ENCODE measurements around the gene COPS7B. TPM values are rescaled to one million over a fixed set of nuclear protein-coding genes. Genes with fewer than 3 reads are reported as not detected.
"Not testable (repeated sequence)": the region's sequence is repeated elsewhere in the genome, so short reads cannot be mapped to it uniquely, and the experiment has no call there.

COPS7B gene
- total and polyA plus RNA-seq, 10 of the 15 experiments (the other 5 are each of a cell fraction or from before 2014, with no cell fraction given) = 6.3 to 58.8 (median 40.4) TPM

GRCh38 chr2:231745303-231746038 lies 40.8 kb upstream of the COPS7B start:
- H2AFZ ChIP-seq (ENCODE audit: control insufficient read depth, low read depth, low read length) = no peak overlapping the region
- no peak overlapping the region for H3K4me2 ChIP-seq (ENCODE audit: control insufficient read depth, insufficient read depth)
- no peaks in the 10 kb centered on the region for H4K20me1 ChIP-seq (ENCODE audit: control insufficient read depth, insufficient read depth)
- RAD21 ChIA-PET (ENCODE audit: unreplicated experiment) = interaction anchor here (0.6 kb wide), 1 partner anchor 24 kb away, joined by 3 read pairs; no protein-coding TSS in a partner anchor
- intact Hi-C loops (cut with micrococcal nuclease; ENCODE audit: unreplicated experiment) = no loop called here
- CTCF ChIA-PET = interaction anchor here (0.9 to 1.4 kb wide), 3 partner anchors 30 to 152 kb away, joined by 3 to 4 read pairs (median 3); no protein-coding TSS in a partner anchor
- FAIRE-seq (no peak), DNase-seq (ENCODE audit: low read depth, low spot score) (no peak), ATAC-seq (no peak)
- no peaks in the 10 kb centered on the region for H3K79me2 ChIP-seq (ENCODE audit: control insufficient read depth, insufficient read depth, low read length)
- 88% methylated on average over 6 of the region's 6 CpGs for WGBS (ENCODE audit: insufficient coverage, insufficient replicate concordance, low lambda C conversion rate, missing lambda C conversion rate)
- H3K4me3 ChIP-seq = no peak overlapping the region
- in situ Hi-C loops (cut with MboI) = no loop called here
- TF ChIP-seq CREM (IDR thresholded peaks at IDR 0.05; ENCODE audit: low read depth) = no peak
- no peak for TF ChIP-seq NFIC (IDR thresholded peaks at IDR 0.05; ENCODE audit: low read depth, low read length)
- TF ChIP-seq ZSCAN29 (IDR thresholded peaks at IDR 0.05) = no peak
- no peak for TF ChIP-seq KDM1A (IDR thresholded peaks at IDR 0.05; ENCODE audit: borderline replicate concordance)
- TF ChIP-seq SMARCA5 (IDR thresholded peaks at IDR 0.05) = no peak
- TF ChIP-seq ATF7 (IDR thresholded peaks at IDR 0.05; ENCODE audit: low read depth) = no peak
- TF ChIP-seq BMI1 (IDR thresholded peaks at IDR 0.05; ENCODE audit: borderline replicate concordance) = no peak
- no peaks in the 10 kb centered on the region for H3K9me3 ChIP-seq (replicated peaks; ENCODE audit: control insufficient read depth, insufficient read depth, low read length)
- no TSS peak for BruUV-seq (replicated peaks)
- SMC1A ChIA-PET (ENCODE audit: uncharacterized antibody, unreplicated experiment) = interaction anchor here (0.6 kb wide), 2 partner anchors 28 to 88 kb away, joined by 3 read pairs; no protein-coding TSS in a partner anchor
- POLR2A ChIA-PET = no interaction called here
- H3K36me3 ChIP-seq (ENCODE audit: control insufficient read depth in 2 of 2, insufficient read depth in 2 of 2, low read length in 1 of 2) = no peaks in the 10 kb centered on the region
- no peak overlapping the region for H3K9ac ChIP-seq (ENCODE audit: control insufficient read depth, insufficient read depth, low read length)
- H3K27me3 ChIP-seq (replicated peaks in 1 of 2; ENCODE audit: control insufficient read depth in 2 of 2, insufficient read depth in 2 of 2, low read length in 1 of 2) = no peaks in the 10 kb centered on the region
- H3K27ac ChIP-seq (ENCODE audit: control insufficient read depth, insufficient read depth) = no peak overlapping the region
- H3K4me1 ChIP-seq (ENCODE audit: control insufficient read depth, insufficient read depth, low read length) = no peaks in the 10 kb centered on the region

- H2AFZ ChIP-seq (ENCODE audit: control insufficient read depth, low read depth, low read length); H3K27me3 ChIP-seq (replicated peaks in 1 of 2; ENCODE audit: control insufficient read depth in 2 of 2, insufficient read depth in 2 of 2, low read length in 1 of 2); DNase-seq (ENCODE audit: low read depth, low spot score); H3K9ac ChIP-seq (ENCODE audit: control insufficient read depth, insufficient read depth, low read length); H3K4me3 ChIP-seq; ATAC-seq; RAD21 ChIA-PET (ENCODE audit: unreplicated experiment); H3K36me3 ChIP-seq (ENCODE audit: control insufficient read depth in 2 of 2, insufficient read depth in 2 of 2, low read length in 1 of 2); H3K27ac ChIP-seq (ENCODE audit: control insufficient read depth, insufficient read depth); H3K9me3 ChIP-seq (replicated peaks; ENCODE audit: control insufficient read depth, insufficient read depth, low read length); intact Hi-C loops (cut with micrococcal nuclease; ENCODE audit: unreplicated experiment); in situ Hi-C loops (cut with MboI); H4K20me1 ChIP-seq (ENCODE audit: control insufficient read depth, insufficient read depth); H3K4me2 ChIP-seq (ENCODE audit: control insufficient read depth, insufficient read depth); H3K4me1 ChIP-seq (ENCODE audit: control insufficient read depth, insufficient read depth, low read length); H3K79me2 ChIP-seq (ENCODE audit: control insufficient read depth, insufficient read depth, low read length); BruUV-seq (replicated peaks); POLR2A ChIA-PET; FAIRE-seq: not testable (repeated sequence)
- ChIA-PET CTCF (interaction anchor here (0.5 kb wide), 1 partner anchor 716 kb away, joined by 3 read pairs; no protein-coding TSS in a partner anchor), SMC1A (ENCODE audit: uncharacterized antibody, unreplicated experiment) (interaction anchor here (0.7 kb wide), 1 partner anchor 13 kb away, joined by 3 read pairs; no protein-coding TSS in a partner anchor)
- WGBS (ENCODE audit: insufficient coverage, insufficient replicate concordance, low lambda C conversion rate, missing lambda C conversion rate) = 56% methylated on average over 6 of the region's 6 CpGs
Observed at GRCh38 chr2:231748153-231748896, 37.9 kb upstream of the COPS7B start.

- H3K27ac ChIP-seq (ENCODE audit: control insufficient read depth, insufficient read depth); intact Hi-C loops (cut with micrococcal nuclease; ENCODE audit: unreplicated experiment); H3K9me3 ChIP-seq (replicated peaks; ENCODE audit: control insufficient read depth, insufficient read depth, low read length); DNase-seq (ENCODE audit: low read depth, low spot score); H3K4me2 ChIP-seq (ENCODE audit: control insufficient read depth, insufficient read depth); FAIRE-seq; H3K4me3 ChIP-seq; H3K36me3 ChIP-seq (ENCODE audit: control insufficient read depth in 2 of 2, insufficient read depth in 2 of 2, low read length in 1 of 2); ATAC-seq; BruUV-seq (replicated peaks); H3K4me1 ChIP-seq (ENCODE audit: control insufficient read depth, insufficient read depth, low read length); H3K79me2 ChIP-seq (ENCODE audit: control insufficient read depth, insufficient read depth, low read length); RAD21 ChIA-PET (ENCODE audit: unreplicated experiment); H4K20me1 ChIP-seq (ENCODE audit: control insufficient read depth, insufficient read depth); H3K27me3 ChIP-seq (replicated peaks in 1 of 2; ENCODE audit: control insufficient read depth in 2 of 2, insufficient read depth in 2 of 2, low read length in 1 of 2); in situ Hi-C loops (cut with MboI); H2AFZ ChIP-seq (ENCODE audit: control insufficient read depth, low read depth, low read length); H3K9ac ChIP-seq (ENCODE audit: control insufficient read depth, insufficient read depth, low read length): not testable (repeated sequence)
- SMC1A ChIA-PET (ENCODE audit: uncharacterized antibody, unreplicated experiment) = interaction anchor here (0.7 kb wide), 1 partner anchor 14 kb away, joined by 3 read pairs; no protein-coding TSS in a partner anchor
- POLR2A ChIA-PET = interaction anchor here (0.7 kb wide), 2 partner anchors 33 to 1912 kb away, joined by 3 to 4 read pairs; no protein-coding TSS in a partner anchor
- WGBS (ENCODE audit: insufficient coverage, insufficient replicate concordance, low lambda C conversion rate, missing lambda C conversion rate) = 94% methylated on average over 10 of the region's 10 CpGs
- CTCF ChIA-PET = interaction anchor here (0.5 kb wide), 1 partner anchor 716 kb away, joined by 3 read pairs; no protein-coding TSS in a partner anchor
Observed at GRCh38 chr2:231749016-231749415, 37.2 kb upstream of the COPS7B start.

All from GM12878 (cell line).